Measurements from ENCODE around the gene RGPD6. TPM values are rescaled to one million over a fixed set of nuclear protein-coding genes. Genes with fewer than 3 reads are reported as not detected.
"Not testable (repeated sequence)": the region's sequence is repeated elsewhere in the genome, so short reads cannot be mapped to it uniquely, and the experiment has no call there.

RGPD6 gene
- total RNA-seq = 53.0 TPM

DNA sequence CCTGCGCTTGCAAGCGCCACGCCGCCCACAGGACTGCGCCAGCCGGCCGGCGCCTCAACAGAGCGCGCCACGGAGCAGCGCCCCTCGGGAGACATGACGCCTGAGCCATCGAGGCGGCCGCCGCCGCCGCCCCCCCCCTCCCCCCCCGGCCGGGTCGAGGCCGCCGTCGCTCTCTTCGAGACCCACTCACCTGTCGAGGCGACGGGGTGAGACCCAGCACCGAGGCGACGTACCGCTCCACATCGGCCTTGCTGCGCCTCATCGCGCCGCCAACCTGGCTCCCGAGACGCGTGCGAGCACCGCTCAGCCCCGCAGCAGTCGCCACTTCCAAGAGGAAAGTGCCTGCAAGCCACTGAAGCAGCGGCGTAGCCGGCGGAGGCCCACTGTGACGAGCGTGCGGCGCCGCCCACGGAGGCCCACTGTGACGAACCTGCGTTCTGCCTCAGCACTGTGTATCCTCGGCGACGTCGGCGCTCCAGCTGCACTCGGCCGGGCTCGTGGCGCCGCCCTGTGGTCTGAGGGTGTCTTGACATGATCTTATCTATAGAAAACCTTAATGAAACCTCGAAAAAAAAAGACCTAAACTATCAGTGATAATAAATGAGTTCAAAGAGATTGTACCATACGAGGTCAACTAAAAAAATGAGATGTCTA, at the start of gene RGPD6:
Gene RGPD6, minus strand, starts transcription at position 460 of the 654 bp plus-strand sequence. Its CDS starts 198 bp downstream, at position 262.
- DNase-seq (ENCODE audit: low spot score) = not testable (repeated sequence)

DNA sequence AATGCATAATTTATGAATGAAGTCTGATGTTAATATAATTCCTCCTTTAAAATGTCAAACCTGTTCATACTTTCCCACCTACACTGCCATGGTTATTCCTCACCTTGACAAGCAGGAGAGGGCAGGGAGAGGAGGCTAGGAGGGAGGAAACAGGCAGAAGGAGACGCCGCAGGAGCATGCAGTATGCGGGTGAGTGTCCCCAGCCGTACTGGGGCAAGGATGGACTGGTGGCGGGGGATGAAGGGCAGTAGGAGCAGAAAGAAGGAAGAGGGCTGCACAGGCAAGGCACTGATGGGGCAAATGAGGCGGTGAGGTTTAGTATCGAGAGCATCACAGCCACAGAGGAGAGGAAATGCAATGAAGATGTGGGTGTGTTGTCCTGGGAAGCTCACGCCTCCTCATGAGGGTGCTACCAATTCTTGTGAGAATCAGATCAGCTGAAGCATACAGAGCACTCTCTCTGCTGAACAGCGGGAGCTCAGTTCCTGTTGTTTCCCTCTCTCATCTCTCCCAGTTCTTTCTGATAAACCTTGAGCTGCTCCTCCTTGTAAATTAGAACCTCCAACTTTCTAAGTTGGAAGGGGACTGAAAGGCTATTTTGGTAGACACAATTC, 42.4 kb upstream of the RGPD6 start:
- DNase-seq (ENCODE audit: low spot score) = not testable (repeated sequence)

DNA sequence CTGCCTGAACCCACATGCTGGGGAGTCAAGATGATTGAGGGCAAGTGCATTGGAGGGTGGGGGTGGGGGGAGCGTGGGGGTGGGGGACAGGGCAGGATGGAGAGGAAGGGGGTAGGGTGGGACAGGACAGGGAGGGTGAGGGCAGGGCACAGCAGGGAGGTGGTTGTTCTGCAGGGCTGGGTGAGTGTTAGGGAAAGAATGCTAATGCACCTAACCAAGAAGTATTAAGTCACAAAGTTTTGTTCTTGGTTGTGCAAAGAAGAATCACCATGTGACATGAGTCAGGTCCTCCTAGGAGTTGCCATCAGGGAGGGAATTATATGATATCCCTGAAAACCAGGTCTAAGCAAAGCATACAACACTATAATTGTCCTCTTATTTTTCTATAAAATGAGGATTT, 36.9 kb upstream of the RGPD6 start:
- not testable (repeated sequence) for DNase-seq (ENCODE audit: low spot score)

DNA sequence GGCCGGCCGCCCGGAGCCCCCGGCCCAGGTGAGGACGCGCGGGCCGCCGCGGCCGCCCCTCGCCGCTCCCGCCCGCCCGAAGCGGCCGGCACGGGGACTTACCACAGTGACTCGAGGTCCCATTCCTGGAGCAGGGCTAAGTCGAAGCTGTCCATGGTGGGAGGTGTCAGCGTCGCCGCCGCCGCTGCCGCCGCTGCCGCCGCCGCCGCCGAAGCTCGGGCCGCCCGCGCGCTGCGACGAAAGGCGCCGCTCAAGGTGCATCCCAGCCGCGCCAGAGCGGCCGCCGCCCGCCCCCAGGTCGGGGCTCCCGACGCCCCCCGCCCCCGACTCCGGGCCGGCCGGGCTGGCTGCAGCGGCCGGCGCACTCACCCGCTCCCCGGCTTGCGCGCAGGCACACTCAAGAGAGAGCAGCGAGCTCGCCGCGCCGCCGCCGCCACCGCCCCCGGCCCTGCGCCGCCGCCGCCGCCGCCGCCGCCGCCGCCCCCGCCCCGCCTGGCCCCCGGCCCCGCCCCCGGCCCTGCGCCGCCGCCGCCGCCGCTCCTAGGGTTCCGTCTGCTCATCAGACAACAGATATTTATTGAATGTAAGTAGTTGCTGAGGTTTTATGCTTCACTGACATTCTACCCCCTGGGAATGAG, 33.7 kb upstream of the RGPD6 start:
- DNase-seq (ENCODE audit: low spot score) = not testable (repeated sequence)

DNA sequence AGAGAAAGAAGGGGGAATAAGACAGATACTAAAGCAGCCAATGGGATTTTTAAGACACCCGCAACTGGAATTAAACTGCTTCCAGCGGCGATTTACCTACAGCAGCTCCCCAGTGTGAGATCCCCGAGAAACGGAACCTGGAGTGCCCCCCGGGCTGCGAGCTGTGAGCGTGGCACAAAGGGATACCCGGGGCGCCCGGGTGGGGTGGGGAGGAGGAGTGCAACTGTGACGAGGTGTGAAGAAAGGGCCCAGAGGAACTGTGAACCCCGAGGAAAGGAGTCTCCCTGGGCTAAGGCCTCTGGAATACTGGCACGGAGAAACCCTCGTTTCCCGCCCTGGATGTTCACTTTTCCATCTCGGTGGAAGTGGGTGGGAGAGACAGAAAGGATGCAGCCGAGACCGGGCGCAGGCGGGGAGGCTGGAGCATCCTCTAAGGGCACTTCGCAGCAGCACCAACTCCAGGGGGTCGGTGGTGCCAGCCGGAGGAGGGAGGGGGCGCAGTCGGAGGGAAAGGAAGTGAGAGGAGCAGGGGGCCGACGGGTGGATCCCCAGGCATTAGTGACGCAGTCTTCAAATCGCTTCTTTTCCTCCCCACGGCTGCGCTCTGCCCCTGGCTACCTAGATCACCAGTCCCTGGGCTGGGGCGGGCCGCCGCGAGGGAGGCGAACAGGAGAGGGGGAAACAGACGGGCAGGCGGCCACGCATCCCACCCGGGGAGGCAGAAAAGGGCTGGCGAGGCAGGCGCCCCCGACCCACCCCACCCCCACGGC, 33.0 kb upstream of the RGPD6 start:
- not testable (repeated sequence) for DNase-seq (ENCODE audit: low spot score)

DNA sequence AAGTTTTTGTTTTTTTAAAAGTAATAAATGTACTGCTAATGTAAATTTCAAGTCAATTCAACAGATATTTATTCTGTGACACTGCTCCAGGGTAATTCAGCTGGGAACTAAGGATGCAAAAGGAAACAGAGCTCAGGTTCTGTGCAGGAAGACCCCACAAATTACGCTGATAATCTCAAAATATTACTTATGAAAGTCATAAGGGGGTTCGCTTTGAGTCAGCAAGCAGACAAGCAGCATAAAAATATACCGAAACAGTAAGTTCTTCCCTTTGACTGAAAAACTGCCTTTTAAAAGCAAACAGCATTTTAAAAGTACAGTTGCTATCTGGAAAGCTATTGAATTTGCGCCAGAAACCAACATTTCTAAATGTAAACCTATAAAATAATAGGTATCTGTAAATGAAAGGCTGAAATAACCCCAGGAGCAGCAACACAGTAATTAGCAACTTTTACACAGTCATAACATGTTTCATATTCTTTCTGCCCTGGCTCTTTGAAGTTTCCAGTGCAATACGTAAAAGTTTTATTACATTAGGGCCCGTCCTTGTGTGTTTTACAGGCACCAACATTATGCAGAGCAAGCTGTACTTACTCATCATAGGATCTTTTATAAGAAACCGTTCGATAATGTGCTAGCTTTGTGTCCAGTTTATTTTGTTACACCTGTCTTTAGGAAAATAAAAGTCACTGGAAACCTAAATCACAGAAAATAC, 31.9 kb upstream of the RGPD6 start:
- DNase-seq (ENCODE audit: low spot score) = not testable (repeated sequence)

DNA sequence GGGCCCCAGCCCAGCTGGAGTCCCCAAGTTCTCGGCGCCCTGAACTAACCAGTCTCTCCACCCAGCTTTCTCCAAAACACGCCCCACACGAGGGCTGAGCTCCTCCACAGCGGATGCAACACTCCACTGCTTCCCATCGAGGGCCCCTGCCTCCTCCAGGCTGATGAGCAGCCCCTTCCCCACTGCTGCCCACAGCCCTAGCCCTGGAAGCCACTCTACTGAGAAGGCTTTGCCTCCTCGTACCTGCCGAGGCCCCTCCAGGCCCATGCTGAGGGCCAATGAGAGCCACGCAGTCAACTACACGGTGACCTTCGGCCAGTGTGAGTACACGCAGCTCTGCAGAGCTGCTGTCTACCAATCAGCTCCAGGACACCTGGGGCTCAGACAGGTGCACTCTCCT, 28.0 kb upstream of the RGPD6 start:
- not testable (repeated sequence) for DNase-seq (ENCODE audit: low spot score)

DNA sequence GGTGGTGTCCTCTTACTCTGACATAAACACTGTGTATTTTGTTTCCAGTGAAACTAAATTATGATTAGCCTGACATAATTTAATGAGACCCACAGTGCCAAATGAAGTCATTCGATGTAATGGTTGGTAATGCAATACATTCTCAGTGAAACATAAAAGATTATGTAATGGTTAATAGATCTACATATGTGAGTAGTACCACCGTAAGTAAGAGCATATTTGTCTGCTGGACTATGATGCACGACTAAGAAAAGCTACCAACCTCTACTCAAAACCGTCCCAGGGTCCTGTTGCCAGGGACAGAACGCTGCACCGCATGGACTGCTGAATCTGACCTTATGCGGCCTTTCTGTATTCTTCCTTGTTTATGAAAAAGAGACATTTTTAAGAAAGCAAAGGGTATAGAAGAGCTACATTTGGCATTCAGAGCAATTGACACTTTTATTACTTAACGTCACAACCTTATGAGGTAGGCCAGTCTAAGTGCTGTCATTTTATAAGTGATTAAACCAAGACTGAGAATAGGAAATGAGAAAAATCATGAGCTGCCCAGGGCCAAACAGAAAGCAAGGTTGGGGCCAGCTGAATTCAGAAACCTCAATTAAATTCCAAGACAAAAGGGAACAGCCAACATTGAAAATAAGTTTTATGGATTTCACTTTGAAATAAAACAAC, 27.0 kb upstream of the RGPD6 start:
- DNase-seq (ENCODE audit: low spot score) = not testable (repeated sequence)

DNA sequence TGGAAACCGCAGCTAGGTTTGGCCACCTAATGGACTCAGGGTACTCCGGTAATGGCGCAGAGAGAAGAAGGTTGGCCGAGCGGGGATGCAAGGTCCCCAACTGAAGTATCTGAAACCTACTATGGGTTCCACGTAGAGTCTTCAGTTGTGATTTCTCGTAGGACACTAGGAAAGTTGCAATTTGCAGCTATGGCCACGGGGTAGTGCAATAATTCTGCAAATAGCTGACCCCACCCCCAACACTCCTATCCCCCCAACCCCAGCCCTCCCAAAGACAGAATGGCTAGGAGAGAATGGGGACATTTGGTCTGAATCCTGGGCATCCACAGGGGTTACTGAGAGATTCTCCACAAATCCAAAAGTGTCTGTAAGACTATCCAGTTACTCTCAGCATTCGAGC, 25.1 kb upstream of the RGPD6 start:
- not testable (repeated sequence) for DNase-seq (ENCODE audit: low spot score)

DNA sequence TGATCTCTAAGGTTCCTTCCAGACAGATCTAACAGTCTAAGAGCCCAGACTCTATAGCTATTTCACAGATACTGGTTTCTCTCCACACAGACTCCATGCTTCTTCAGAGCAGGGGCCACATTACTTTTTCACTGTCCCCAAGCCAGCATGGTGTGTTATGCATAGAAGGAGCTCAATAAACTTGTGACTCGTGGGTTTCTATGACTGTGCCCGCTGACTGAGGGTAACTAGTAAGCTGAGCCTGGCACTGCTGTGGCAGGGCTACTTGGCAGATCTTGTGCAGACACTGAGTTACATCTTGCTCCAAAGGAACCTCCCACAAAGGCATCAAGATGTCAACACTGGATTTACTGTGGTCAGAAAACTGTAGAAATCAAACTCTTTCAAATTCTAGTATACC, 15.0 kb upstream of the RGPD6 start:
- not testable (repeated sequence) for DNase-seq (ENCODE audit: low spot score)

DNA sequence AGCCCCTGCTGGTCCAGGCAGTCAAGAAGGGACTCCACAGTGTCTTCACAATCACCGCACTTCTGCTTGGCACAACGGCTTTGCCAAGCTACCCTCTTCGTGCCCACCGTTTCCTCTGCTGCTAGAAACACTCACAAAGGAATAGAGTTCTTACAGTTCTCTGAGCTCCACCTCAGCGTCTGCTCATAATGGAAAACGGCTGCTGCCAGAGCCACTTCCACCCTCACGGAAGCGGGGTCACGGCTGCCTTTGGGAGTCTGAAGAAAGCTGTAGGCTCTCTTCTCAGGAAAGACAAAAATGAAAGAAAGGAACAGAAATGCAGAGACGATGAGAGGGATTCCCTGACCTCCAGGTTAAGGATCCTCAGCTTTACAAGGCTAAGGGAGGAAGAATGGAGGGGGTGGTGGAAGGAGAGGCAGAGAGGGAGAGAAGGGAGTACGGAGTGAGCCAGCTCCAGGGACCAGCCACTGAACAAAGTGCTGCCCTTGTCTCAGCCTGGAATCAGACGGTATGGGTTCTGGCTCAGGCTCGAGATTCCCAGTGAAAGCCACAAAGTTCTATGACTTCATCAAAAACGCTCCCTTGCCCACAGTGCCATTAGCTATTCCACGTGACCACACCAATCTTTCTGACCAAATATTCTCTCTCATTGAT, 12.8 kb upstream of the RGPD6 start:
- DNase-seq (ENCODE audit: low spot score) = not testable (repeated sequence)

DNA sequence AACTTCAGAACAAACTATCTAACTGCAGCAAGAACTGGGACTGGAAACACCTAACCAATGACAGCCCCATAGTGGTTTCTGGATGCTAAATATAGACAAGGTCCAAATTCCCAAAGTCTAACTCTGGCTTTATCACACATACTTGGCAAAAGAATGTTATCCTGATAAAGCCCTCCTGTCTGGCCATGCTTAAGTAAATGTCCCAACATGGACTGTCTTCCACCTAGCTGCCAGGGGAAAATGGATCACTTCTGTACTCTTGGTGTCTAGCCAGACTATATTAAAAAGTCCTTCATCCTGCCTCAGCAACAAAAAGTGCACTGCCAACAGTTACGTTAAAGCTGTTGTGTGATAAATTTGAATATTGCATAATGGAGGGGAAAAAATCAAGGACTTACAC, 11.5 kb upstream of the RGPD6 start:
- DNase-seq (ENCODE audit: low spot score) = not testable (repeated sequence)

DNA sequence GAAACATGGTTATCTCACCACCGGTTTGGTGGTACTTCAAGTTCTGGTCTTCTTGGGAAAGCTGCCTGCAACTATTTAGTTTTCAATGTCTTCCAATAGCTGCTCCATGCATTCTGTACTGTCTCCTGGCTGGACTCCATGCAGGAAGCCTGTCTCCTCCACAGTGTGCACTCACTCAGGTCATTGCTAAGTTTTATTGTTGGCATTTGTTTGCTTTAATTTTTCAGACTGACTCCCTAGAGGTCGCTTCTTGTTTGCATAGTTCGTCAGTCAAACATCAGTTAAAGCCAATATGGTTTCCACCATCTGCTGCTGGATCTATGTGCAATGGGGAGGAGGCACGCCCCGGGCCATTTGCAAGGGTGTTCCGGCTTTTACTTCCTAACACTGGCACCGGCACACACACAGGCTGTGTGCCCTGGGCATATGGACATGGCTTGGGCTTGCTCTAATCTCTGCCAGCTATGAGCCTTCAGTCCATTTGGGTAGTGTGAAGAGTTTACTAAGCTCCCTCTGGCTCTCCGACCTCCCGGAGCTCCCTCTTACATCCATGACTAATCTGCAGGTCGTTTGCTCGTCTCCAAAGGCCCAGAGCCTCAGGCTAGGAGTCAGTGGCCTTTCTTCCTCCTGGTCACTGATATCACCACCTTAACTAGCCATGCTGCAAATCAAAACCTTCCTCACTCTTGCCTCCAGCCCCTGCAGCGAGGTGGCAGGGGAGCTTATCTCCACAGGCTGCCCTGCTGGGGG, 2.4 kb upstream of the RGPD6 start:
- DNase-seq (ENCODE audit: low spot score) = not testable (repeated sequence)

DNA sequence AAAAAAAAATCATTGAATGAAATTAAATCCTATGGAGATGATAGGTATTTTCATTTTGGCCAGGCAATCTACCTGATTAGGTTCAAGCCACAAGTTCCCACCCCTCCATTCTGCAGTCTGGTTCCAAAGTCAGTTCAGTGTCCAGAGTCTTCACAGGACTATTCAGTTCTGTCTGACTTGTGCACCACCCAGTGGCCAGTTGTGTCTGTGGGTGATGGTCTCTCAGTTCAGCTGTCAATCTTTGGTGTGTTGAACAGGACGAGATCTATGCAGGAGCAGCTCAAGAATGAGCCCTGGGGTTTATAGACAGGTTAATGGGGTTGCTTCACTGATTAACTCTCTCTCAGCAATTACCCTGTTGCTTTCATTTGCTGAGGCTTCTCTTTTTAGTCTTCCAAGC, 1.4 kb upstream of the RGPD6 start:
- DNase-seq (ENCODE audit: low spot score) = not testable (repeated sequence)

DNA sequence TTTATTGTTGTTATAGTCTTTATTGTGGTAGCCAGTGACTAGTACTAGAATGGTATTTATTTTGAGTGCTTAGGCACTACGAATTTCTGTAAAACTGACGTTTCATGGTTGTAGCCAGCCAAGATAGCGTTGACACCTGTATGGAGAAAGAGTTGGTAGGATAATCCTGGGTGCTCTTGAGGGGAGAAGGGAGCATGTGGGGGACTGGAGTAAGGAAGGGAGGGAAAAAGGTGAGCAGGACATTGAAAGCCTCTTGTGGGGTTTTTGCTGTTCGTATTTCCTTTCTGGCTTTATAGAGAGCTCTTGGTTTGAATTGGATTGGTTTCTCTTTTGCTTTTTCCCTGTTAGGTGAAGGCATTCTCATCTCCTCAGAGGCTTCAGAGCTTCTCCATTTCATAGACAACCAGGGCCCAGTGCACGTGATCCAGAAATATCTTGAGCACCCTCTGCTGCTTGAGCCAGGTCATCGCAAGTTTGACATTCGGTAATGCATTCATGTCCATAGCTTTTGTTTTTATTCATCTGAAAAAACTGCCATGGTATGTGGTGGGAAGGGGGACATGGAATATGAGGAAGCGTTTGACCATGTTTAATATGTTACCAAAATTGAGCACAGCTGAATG, 77.2 kb downstream of the RGPD6 start:
- not testable (repeated sequence) for DNase-seq (ENCODE audit: low spot score)

DNA sequence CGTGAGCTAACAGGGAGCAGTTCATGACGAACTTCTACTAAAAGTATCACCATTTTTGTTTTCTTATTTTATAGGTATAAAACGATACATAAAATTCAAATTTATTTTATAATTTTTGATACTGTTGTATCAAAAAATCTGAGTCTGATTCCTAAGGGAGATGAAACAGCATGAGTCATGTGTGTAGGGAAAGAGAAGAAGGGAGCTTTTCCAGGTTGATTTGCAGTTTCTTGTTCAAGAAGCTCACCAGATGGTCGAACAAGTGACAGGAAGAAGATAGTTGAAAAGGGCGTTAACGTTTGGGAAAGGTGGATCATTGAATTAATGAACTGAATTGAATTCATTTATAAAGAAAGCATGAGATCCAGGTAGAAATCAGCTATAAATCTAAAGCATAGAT, 81.0 kb downstream of the RGPD6 start:
- DNase-seq (ENCODE audit: low spot score) = not testable (repeated sequence)

DNA sequence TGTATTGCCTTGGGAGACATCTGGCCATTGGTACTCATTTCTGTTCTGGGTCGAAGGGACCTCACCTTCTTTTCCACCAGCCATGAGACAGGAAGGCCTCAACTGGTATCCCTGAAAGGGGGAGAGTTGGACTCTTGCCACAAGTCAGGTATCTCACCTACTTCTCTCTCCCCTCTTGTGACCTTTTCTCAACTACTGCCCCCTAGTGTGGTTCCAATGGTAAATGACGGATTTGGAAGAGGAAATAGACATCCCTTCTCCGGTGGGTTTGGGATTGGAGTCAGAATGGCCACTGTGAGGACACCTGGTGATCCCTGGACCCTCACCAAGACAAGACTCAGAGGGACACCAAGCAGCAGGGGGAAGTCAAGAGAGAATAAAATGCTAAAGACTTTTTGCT, 82.5 kb downstream of the RGPD6 start:
- DNase-seq (ENCODE audit: low spot score) = not testable (repeated sequence)

DNA sequence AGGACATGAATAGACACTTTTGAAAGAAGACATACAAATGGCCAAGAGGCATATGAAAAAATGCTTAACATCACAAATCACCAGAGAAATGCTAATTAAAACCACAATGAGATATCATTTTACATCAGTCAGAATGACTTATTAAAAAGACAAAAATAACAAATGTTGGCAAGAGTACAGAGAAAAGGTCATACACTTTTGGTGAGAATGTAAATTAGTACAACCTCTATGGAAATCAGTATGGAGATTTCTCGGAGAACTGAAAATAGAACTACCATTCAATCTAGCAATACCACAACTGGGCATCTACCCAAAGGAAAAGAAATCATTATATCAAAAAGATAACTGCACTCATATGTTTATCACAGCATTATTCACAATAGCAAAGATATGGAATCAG, 88.0 kb downstream of the RGPD6 start:
- not testable (repeated sequence) for DNase-seq (ENCODE audit: low spot score)

DNA sequence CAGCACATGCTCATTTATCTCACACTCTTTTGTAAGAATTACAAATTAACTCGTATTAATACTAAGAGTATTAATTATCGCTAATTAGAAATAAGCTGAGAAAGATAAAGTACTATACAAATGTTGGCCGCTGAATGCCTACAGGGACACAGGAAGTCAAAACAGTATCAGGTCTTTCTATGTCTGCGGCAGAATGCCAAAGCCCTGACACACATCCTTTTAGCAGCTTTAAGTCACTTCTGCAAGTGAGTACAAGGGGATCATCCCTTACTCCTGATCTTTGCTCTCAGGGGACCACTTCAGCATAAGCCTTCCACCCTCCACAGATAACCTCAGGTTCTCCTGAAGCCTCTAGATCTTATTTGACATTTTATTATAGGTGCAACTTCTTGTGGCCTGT, 94.3 kb downstream of the RGPD6 start:
- DNase-seq (ENCODE audit: low spot score) = not testable (repeated sequence)
